ENCODE data around the gene BABAM2. TPM values are rescaled to one million over a fixed set of nuclear protein-coding genes. Genes with fewer than 3 reads are reported as not detected.

BABAM2 gene
- total RNA-seq, 1 experiment from 2014 or later: 27.1 TPM

DNA sequence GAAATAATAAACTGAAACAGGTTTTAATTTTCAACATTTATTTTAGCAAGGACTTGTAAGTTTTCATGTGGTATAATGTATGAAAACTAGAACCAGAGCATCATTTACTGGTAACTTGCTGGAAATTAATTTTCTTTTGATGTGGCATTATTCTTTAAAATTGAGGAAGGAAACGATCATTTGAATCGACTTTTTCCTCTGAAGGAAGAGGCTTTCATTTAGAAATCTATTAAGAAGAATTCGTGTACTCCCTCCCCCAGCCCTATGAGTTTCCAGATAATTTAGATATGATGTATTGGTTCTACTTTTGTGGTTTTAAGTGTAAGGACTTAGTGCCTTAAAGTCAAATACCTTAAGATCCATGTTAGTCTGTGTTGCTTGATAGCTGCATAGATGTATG is 2.5 kb downstream of the BABAM2 start:
- no peak overlapping the region for H3K23ac ChIP-seq (ENCODE audit: insufficient read length, low read depth, low read length)
- no peak overlapping the region for H4K5ac ChIP-seq (ENCODE audit: insufficient read length, low read depth, low read length)
- no peak for DNase-seq
- no peaks in the 10 kb centered on the region for H3K79me1 ChIP-seq (ENCODE audit: insufficient read depth, low read depth, low read length, poor library complexity, severe bottlenecking)
- H3K23me2 ChIP-seq (ENCODE audit: insufficient read length, low read depth, low read length, poor library complexity, severe bottlenecking): no peaks in the 10 kb centered on the region
- no peak overlapping the region for H2BK120ac ChIP-seq (ENCODE audit: low read depth, low read length, poor library complexity, severe bottlenecking)
- H3K79me2 ChIP-seq (ENCODE audit: insufficient read depth, low read length): no peaks in the 10 kb centered on the region
- Mint-ChIP-seq H3K4me3 (no peak overlapping the region), H3K27me3 (ENCODE audit: low read depth) (no peaks in the 10 kb centered on the region), H3K27ac (no peak overlapping the region), H3K36me3 (ENCODE audit: insufficient read depth in 1 of 3, low read depth in 3 of 3) (peaks cover 0 to 17% (median 3%) of the 10 kb centered on the region in 3 experiments; a peak in 4 of 7 replicates), H3K4me1 (peaks cover 6 to 10% of the 10 kb centered on the region in 2 experiments), H3K9me3 (no peaks in the 10 kb centered on the region)
- no peak overlapping the region for H3K56ac ChIP-seq (ENCODE audit: insufficient read length, low read depth, low read length)
- no peak overlapping the region for H3K18ac ChIP-seq (ENCODE audit: insufficient read length, low read depth, low read length)
- no peak overlapping the region for H2AFZ ChIP-seq (ENCODE audit: low read length)
- no peak overlapping the region for H2BK12ac ChIP-seq (ENCODE audit: insufficient read length, low read depth, low read length)
- no peaks in the 10 kb centered on the region for H3K9me3 ChIP-seq (ENCODE audit: control insufficient read depth, low read depth, low read length)
- WGBS (ENCODE audit: extremely low coverage, insufficient read length, low lambda C conversion rate): no CpG with 5 or more reads among the region's 3 CpGs
- H3K27ac ChIP-seq (ENCODE audit: insufficient read length, low read depth, low read length): no peak overlapping the region
- no peak overlapping the region for H2BK5ac ChIP-seq (ENCODE audit: insufficient read length, low read length)
- no peak overlapping the region for H3K4ac ChIP-seq (ENCODE audit: low read depth, low read length)
- no peak overlapping the region for H3T11ph ChIP-seq (ENCODE audit: low read length)
- no peaks in the 10 kb centered on the region for H3K4me1 ChIP-seq (ENCODE audit: insufficient read depth, low read length)
- H2BK15ac ChIP-seq (ENCODE audit: low read depth, low read length): no peak overlapping the region
- H3K27me3 ChIP-seq (ENCODE audit: insufficient read depth, low read length): no peaks in the 10 kb centered on the region
- no peaks in the 10 kb centered on the region for H4K20me1 ChIP-seq (ENCODE audit: control insufficient read depth, insufficient read depth, insufficient read length)
- H2BK20ac ChIP-seq (ENCODE audit: low read depth, low read length, poor library complexity, severe bottlenecking): no peak overlapping the region
- no peak overlapping the region for H3K14ac ChIP-seq (ENCODE audit: insufficient read depth, low read length)
- no peak overlapping the region for H2AK5ac ChIP-seq (ENCODE audit: insufficient read length, low read length)
- no peak overlapping the region for H4K91ac ChIP-seq (ENCODE audit: insufficient read length, low read depth, low read length)
- TF ChIP-seq, protein P1, sequence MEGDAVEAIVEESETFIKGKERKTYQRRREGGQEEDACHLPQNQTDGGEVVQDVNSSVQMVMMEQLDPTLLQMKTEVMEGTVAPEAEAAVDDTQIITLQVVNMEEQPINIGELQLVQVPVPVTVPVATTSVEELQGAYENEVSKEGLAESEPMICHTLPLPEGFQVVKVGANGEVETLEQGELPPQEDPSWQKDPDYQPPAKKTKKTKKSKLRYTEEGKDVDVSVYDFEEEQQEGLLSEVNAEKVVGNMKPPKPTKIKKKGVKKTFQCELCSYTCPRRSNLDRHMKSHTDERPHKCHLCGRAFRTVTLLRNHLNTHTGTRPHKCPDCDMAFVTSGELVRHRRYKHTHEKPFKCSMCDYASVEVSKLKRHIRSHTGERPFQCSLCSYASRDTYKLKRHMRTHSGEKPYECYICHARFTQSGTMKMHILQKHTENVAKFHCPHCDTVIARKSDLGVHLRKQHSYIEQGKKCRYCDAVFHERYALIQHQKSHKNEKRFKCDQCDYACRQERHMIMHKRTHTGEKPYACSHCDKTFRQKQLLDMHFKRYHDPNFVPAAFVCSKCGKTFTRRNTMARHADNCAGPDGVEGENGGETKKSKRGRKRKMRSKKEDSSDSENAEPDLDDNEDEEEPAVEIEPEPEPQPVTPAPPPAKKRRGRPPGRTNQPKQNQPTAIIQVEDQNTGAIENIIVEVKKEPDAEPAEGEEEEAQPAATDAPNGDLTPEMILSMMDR (conservative IDR thresholded peaks at IDR 0.05): no peak
- H3K4me2 ChIP-seq (ENCODE audit: insufficient read depth, insufficient read length, low read length): no peak overlapping the region
- H4K8ac ChIP-seq (replicated peaks; ENCODE audit: insufficient read length, low read depth, low read length): no peak overlapping the region
- no peak overlapping the region for H3K9ac ChIP-seq (ENCODE audit: extremely low read depth, insufficient read length, low read length)

Data from H9 (cell line).